ENCODE data around the gene MASTL.

The MASTL gene

DNA sequence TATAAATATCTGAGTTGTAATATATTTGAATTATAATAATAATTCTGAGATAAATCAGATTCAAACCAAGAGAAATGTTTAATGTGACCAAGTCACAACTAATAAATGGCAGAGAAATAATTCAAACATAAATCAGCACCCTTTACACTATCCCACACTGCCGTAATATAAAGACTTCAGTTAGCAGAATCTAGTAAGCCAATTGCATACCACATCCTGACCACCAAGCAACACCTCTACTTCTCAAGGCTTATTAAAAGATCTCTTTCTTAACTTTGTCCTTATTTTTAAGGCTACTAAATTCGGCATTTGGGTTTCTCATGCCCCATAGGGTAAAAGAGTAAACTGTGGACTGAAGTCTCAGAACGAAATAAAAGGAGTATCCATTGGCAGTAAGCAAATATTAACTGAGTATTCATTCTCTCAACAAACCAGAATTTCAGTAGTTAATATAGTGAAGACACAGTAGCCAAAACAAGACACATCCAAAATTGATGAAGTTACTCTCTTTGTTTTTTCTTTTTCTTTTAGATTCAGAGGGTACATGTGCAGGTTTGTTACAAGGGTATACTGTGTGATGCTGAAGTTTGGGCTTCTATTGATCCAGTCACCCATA, 70.6 kb downstream of the MASTL start:
- no peak for DNase-seq (ENCODE audit: low read depth)

DNA sequence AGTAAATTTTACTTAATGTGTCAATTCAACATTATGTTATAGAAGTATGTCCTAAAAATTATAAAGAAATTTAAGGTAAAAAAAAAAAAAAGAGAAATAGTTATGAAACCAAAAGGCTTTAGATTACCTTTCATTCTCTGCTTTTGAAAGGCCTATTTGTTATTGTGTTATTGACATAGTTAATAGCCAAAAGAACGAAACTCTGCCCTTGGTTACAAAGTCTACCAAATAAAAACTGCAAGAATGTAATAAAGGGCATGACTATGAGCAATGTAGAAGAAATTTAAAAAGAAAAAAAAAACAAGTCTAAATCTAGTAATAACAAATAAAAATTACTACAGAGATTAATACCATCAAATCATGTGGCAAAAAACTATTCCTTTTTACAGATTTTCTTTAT, 74.9 kb downstream of the MASTL start:
- DNase-seq (ENCODE audit: low read depth): no peak

- no peak for DNase-seq (ENCODE audit: low read depth)
Observed at GRCh38 chr10:27235706-27236105, 80.6 kb downstream of the MASTL start.
